GM12864 (cell line): ENCODE data around the gene JDP2.

Source experiments
- DNase-seq: peaks from one replicate; pipeline ENCODE4 v3.0.0-alpha.2; 2011; ENCODE audit warnings: low read depth
- H3K4me3 ChIP-seq: 2 replicates; pipeline ENCODE4 v1.5.1; 2011; ENCODE audit warnings: mild to moderate bottlenecking, low read depth, low read length, control low read depth
- CTCF ChIP-seq: IDR thresholded peaks from 2 replicates; pipeline ENCODE4 v1.5.1; 2011; ENCODE audit warnings: low read depth, mild to moderate bottlenecking, moderate library complexity, low read length, control low read depth, inconsistent platforms; ENCODE audit errors: missing control alignments

Gene JDP2

GRCh38 chr14:75496755-75497154 is 68.9 kb downstream of the JDP2 start:
- TF ChIP-seq CTCF: no peak
- DNase-seq: no peak
- H3K4me3 ChIP-seq: no peak overlapping the region

- no peak overlapping the region; the same call in 1 of the 2 replicates for H3K4me3 ChIP-seq
- no peak for TF ChIP-seq CTCF
- no peak for DNase-seq
These were observed 69.4 kb downstream of the JDP2 start for GRCh38 chr14:75497191-75497590.

- no peak for TF ChIP-seq CTCF
- peak overlapping the region; percentile 15; the same call in 1 of the 2 replicates for H3K4me3 ChIP-seq
- no peak for DNase-seq
These were observed 69.9 kb downstream of the JDP2 start for GRCh38 chr14:75497701-75498100.

GRCh38 chr14:75499084-75499875 is 71.5 kb downstream of the JDP2 start:
- H3K4me3 ChIP-seq: no peak overlapping the region
- TF ChIP-seq CTCF: no peak
- no peak for DNase-seq

GRCh38 chr14:75501080-75501479 is 73.3 kb downstream of the JDP2 start:
- no peak for TF ChIP-seq CTCF
- no peak for DNase-seq
- no peak overlapping the region for H3K4me3 ChIP-seq

- no peak for DNase-seq
- H3K4me3 ChIP-seq: no peak overlapping the region
- TF ChIP-seq CTCF: no peak
These were observed 76.6 kb downstream of the JDP2 start for GRCh38 chr14:75504411-75504810.

GRCh38 chr14:75506930-75507329 is 79.1 kb downstream of the JDP2 start:
- TF ChIP-seq CTCF: no peak
- H3K4me3 ChIP-seq: no peak overlapping the region
- DNase-seq: no peak
